ENCODE results near the gene CLN3.

Gene CLN3

GRCh38 chr16:28499854-28500253 is 8.0 kb upstream of the CLN3 start:
- Histone ChIP-seq H3K4me3 (no peak overlapping the region), H3K36me3 (no peaks in the 10 kb centered on the region), H4K20me1 (no peaks in the 10 kb centered on the region), H3K9me3 (no peaks in the 10 kb centered on the region), H3K9ac (no peak overlapping the region), H3K27me3 (no peaks in the 10 kb centered on the region), H3K4me2 (peak overlapping the region; percentile 40), H3K4me1 (peaks cover 38% of the 10 kb centered on the region), H3K27ac (no peak overlapping the region)
- TF ChIP-seq Cebpa-rat (IDR thresholded peaks at IDR 0.05), result no peak

DNA sequence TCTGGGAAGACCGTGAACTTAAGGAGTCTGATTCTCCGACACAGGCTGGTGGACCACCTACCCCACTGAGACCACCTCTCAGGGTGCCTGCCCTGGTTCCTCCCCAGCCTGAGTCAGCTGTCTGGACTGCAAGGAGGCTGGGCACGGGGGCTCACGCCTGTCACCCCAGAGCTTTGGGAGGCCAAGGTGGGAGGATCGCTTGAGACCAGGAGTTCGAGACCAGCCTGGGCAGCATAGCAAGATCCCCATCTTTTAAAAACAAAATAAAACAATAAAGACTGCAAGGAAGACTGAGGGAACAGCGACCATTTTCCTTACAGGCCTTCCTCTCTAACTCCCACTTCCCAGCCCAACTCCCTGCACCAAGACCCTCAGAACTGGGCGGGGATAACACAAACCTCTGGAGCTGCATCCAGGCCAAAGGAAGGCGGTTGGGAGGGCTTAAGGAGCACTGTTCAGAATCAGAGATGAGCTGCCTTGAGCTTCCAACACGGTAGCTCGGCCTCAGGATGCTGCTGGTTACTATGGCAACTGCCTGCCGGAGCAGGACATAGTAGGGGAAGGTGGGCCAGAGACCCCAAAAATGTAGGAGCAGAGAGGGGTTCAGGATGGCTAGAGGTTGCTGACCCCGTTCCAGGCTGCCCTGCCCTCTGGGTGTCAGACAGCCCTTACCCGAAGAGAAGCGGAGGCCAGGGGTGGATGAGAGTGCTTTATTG is 7.0 kb upstream of the CLN3 start:
- no peaks in the 10 kb centered on the region for H3K36me3 ChIP-seq
- H4K20me1 ChIP-seq, result no peaks in the 10 kb centered on the region
- no peak overlapping the region for H3K4me3 ChIP-seq
- H3K4me2 ChIP-seq, result 0 out of 2 replicates have a peak overlapping the region, but pooled peaks have one; percentile 40
- TF ChIP-seq Cebpa-rat (IDR thresholded peaks at IDR 0.05), result no peak
- no peaks in the 10 kb centered on the region for H3K27me3 ChIP-seq
- peaks cover 45% of the 10 kb centered on the region for H3K4me1 ChIP-seq
- no peaks in the 10 kb centered on the region for H3K9me3 ChIP-seq
- no peak overlapping the region for H3K9ac ChIP-seq
- 0 out of 2 replicates have a peak overlapping the region, but pooled peaks have one; percentile 6 for H3K27ac ChIP-seq

DNA sequence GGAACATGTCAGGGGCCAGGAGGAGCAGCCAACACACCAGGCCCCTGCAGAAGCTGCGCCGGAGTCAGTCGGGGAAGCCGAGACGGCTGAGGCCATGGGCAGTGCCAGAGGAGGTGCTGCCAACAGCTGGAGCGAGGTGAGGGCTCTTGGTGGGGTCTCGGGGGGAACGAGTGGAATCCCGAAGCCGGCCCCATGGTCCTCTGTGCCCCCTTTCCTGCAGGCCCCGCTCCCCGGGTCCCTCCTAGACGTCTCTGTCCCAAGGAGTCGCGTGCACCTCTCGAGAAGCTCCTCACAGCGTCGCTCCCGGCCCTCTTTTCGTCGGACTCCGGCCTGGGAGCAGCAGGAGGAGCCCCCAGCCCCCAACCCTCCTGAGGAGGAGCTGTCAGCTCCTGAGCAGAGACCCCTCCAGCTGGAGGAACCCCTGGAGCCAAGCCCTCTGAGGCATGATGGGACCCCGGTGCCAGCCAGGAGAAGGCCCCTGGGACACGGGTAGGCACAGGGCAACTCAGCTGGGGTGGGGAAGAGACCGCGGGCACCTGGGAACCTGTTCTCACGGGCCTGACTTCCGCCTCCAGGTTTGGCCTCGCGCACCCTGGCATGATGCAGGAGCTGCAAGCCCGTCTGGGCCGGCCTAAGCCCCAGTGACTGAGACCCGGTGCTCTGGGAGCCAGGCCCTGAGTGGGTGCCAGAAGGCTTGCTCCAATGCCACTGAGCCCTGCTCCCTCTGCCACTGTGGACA is 6.2 kb upstream of the CLN3 start:
- H3K4me1 ChIP-seq, result peaks cover 48% of the 10 kb centered on the region
- H3K27ac ChIP-seq, result peak overlapping the region; percentile 2; the same call in 1 of the 2 replicates
- no peaks in the 10 kb centered on the region for H3K36me3 ChIP-seq
- H3K4me2 ChIP-seq, result no peak overlapping the region
- H3K9me3 ChIP-seq, result no peaks in the 10 kb centered on the region
- no peak overlapping the region for H3K4me3 ChIP-seq
- no peak for TF ChIP-seq Cebpa-rat (IDR thresholded peaks at IDR 0.05)
- H4K20me1 ChIP-seq, result no peaks in the 10 kb centered on the region
- H3K9ac ChIP-seq, result no peak overlapping the region
- no peaks in the 10 kb centered on the region for H3K27me3 ChIP-seq

DNA sequence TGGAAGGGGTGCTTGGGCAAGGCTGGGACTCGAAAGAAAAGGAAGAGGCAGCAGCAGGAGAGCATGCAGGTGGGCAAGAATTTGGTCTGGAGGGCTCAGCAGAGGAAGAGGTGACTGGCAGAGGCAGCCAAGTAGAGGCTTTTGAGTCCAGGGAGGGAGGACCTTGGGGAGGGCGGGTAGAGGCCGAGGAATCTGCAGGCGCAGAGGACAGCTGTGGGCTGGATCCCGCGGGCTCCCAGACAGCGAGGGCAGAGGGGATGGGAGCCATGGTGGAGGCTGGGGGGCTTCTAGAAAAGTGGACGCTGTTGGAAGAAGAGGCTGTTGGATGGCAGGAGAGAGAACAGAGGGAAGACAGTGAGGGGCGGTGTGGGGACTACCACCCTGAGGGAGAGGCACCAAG is 5.5 kb upstream of the CLN3 start:
- Histone ChIP-seq H3K9me3 (no peaks in the 10 kb centered on the region), H3K9ac (no peak overlapping the region), H3K27ac (peak overlapping the region; percentile 2; the same call in 1 of the 2 replicates), H4K20me1 (no peaks in the 10 kb centered on the region), H3K4me3 (no peak overlapping the region), H3K4me2 (no peak overlapping the region), H3K36me3 (no peaks in the 10 kb centered on the region), H3K4me1 (peaks cover 54% of the 10 kb centered on the region), H3K27me3 (no peaks in the 10 kb centered on the region)
- TF ChIP-seq Cebpa-rat (IDR thresholded peaks at IDR 0.05), result no peak

GRCh38 chr16:28496844-28497243 is 5.0 kb upstream of the CLN3 start:
- H3K36me3 ChIP-seq, result no peaks in the 10 kb centered on the region
- H3K4me2 ChIP-seq, result no peak overlapping the region
- H3K4me3 ChIP-seq, result no peak overlapping the region
- no peak overlapping the region for H3K9ac ChIP-seq
- H3K9me3 ChIP-seq, result no peaks in the 10 kb centered on the region
- H4K20me1 ChIP-seq, result no peaks in the 10 kb centered on the region
- H3K27me3 ChIP-seq, result no peaks in the 10 kb centered on the region
- peaks cover 56% of the 10 kb centered on the region for H3K4me1 ChIP-seq
- H3K27ac ChIP-seq, result peak overlapping the region; percentile 97; the same call in 1 of the 2 replicates
- TF ChIP-seq Cebpa-rat (IDR thresholded peaks at IDR 0.05), result no peak

DNA sequence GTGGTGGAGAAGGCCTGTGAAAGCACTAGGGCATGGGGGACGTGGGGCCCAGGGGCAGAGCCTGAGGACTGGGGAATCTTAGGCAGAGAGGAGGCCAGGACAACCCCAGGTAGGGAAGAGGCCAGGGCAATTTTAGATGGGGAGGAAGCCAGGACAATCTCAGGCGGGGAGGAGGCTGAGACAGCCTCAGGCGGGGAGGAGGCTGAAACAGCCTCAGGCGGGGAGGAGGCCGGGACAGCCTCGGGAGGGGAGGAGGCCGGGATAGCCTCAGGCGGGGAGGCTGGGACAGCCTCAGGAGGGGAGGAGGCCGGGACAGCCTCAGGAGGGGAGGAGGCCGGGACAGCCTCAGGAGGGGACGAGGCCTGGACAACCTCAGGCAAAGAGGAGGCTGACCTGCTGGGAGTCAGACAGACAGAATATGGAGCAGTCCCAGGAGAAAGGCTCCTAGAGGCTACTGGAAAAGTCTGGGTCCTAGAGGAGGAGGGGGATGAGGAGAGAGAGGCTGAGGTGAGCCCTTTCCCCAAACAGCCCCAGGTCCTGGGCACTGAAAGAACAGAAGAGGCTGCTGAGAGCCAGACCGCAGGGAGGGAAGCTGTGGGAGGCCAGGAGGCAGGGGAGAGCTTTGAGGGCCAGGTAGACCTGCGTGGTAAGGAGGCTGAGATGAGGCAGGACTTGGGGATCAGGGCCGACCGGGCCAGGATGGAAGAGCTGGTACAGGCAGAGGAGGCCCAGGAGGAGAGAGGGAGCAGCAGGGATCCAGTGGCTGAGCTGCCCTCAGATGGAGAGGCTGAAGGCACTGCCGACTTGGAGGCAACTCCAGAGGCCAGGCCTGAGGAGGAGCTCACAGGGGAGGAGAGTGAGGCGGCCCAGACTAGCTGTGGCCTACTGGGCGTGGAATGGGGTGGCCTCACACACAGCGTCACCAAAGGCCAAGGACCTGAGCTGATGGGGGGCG is 4.2 kb upstream of the CLN3 start:
- Histone ChIP-seq H3K36me3 (no peaks in the 10 kb centered on the region), H3K4me1 (peaks cover 58% of the 10 kb centered on the region), H3K27me3 (no peaks in the 10 kb centered on the region), H3K27ac (peak overlapping the region; percentile 97), H3K4me2 (peak overlapping the region; percentile 94), H4K20me1 (no peaks in the 10 kb centered on the region), H3K9ac (0 out of 2 replicates have a peak overlapping the region, but pooled peaks have one; percentile 68), H3K9me3 (no peaks in the 10 kb centered on the region), H3K4me3 (no peak overlapping the region)
- no peak for TF ChIP-seq Cebpa-rat (IDR thresholded peaks at IDR 0.05)

DNA sequence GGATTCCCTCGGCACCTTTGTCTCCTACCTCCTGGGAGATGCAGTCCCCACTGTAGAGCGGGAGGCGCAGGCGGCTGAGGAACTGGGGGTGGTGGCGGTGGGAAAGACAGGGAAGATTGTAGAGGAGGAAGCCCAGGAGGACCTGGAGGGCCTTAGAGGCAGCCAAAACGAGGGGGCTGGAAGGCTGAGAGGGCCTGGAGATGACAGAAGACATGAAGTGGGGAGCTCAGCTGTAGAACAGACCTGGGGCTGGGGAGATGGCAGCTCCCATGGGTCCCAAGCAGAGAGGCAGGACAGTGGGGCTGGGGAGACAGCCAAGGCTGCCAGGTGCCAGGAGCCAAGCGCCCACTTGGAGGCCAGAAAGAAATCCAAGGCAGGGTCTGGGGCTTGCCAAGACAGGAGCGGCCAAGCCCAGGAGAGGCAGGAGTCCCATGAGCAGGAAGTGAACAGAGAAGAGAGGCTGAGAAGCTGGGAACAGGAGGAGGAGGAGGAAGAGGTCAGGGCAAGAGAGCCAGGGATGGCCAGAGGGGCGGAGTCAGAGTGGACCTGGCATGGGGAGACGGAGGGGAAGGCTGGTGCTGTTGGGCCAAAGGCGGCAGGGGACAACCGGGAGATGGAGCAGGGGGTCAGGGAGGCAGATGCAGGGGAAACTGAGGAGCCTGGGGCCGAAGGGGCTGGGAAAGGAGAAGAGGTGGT is 3.4 kb upstream of the CLN3 start:
- Histone ChIP-seq H3K27me3 (no peaks in the 10 kb centered on the region), H4K20me1 (no peaks in the 10 kb centered on the region), H3K9ac (peak overlapping the region; percentile 68), H3K4me1 (peaks cover 59% of the 10 kb centered on the region), H3K4me2 (peak overlapping the region; percentile 94), H3K27ac (peak overlapping the region; percentile 97), H3K4me3 (peak overlapping the region; percentile 98), H3K9me3 (no peaks in the 10 kb centered on the region), H3K36me3 (no peaks in the 10 kb centered on the region)
- TF ChIP-seq Cebpa-rat (IDR thresholded peaks at IDR 0.05), result no peak

DNA sequence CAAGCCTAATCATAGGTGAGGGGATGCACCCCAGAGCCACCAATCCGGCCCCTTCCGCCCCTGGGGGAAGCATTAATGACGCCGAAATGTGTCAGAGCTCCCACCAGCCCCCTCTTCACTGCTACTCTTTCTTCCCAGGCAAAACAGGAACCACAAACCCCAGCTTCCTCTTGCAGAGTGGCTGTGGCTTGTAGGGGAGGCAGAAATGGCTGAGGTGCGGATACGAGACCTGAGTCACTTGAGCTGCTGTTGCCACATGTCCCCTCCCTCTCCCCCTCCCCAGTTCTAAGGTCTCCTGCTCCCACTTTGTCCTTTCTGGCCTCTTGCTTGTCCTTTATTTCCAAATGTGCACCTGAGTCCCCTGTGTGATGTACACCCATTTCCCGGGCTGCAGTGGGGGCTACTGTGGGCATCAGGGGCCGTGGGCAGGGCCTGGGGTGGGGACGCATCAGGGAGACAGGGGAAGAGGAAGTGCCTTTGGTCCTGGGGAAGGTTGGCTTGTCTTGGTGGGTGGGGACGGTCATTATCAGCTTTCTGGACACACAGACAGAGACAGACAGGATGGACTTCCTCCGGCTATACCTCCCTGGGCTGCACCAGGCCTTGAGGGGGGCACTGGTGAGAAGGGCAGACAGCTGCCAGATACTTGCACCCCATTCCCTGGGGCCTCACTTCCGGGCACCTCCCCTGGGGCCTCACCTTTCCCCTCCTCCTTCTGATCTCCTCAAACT is 2.4 kb upstream of the CLN3 start, which contains the start of gene APOBR:
Gene APOBR, plus strand, starts transcription at position 523 of the 731 bp plus-strand sequence. Its CDS starts 39 bp downstream, at position 562.
- Histone ChIP-seq H3K4me3 (peak within 1 kb of the TSS; percentile 98), H3K36me3 (peaks cover 9% of the 10 kb centered on the region), H3K4me2 (peak within 1 kb of the TSS; percentile 94), H3K9me3 (no peaks in the 10 kb centered on the region), H4K20me1 (no peaks in the 10 kb centered on the region), H3K27ac (peak within 1 kb of the TSS; percentile 97), H3K4me1 (peaks cover 59% of the 10 kb centered on the region), H3K27me3 (no peaks in the 10 kb centered on the region), H3K9ac (peak within 1 kb of the TSS; percentile 68)
- TF ChIP-seq Cebpa-rat (IDR thresholded peaks at IDR 0.05), result peak; percentile 46; the same call in 1 of the 2 replicates

Measured in BLaER1 (cell line).